GM12873 (cell line): ENCODE data around the gene ADIG.

Experiments
- CTCF ChIP-seq: IDR thresholded peaks from 2 replicates; pipeline ENCODE4 v1.5.1; 2012; ENCODE audit warnings: low read depth, mild to moderate bottlenecking, moderate library complexity, low read length, control low read depth; ENCODE audit not compliant: insufficient read depth; ENCODE audit errors: missing control alignments

Gene ADIG

GRCh38 chr20:38558596-38559360, 22.2 kb upstream of the ADIG start:
- TF ChIP-seq CTCF: no peak

- TF ChIP-seq CTCF: no peak
Observed at GRCh38 chr20:38559764-38560163, 21.2 kb upstream of the ADIG start.

GRCh38 chr20:38563802-38564431, 17.1 kb upstream of the ADIG start:
- TF ChIP-seq CTCF: no peak

- TF ChIP-seq CTCF: no peak
Observed at GRCh38 chr20:38564680-38565079, 16.3 kb upstream of the ADIG start.

GRCh38 chr20:38566036-38566598, 14.9 kb upstream of the ADIG start:
- no peak for TF ChIP-seq CTCF

- no peak for TF ChIP-seq CTCF
Observed at GRCh38 chr20:38569747-38570525, 11.1 kb upstream of the ADIG start.

- TF ChIP-seq CTCF: no peak
Observed at GRCh38 chr20:38573413-38573812, 7.6 kb upstream of the ADIG start.
